HepG2 (cell line): ENCODE measurements around the gene KIAA0825. TPM values are rescaled to one million over a fixed set of nuclear protein-coding genes. Genes with fewer than 3 reads are reported as not detected.

Source experiments
- ATAC-seq: fragments of 200-7000 bp; cut with Tn5 transposase; 3 replicates; pipeline ENCODE4 v1.9.1; 2020; ENCODE audit warnings: mild to moderate bottlenecking, moderate library complexity
- BruUV-seq: library from RNA; stranded (reverse); fragments of 400-500 nt; replicated peaks from 2 replicates; lab custom pipeline; 2021; lab: Mats Ljungman, UMichigan
- CTCF ChIA-PET: fragments of 300-600 bp; formaldehyde crosslinking; extraction: SDS; loops from one replicate; lab custom pipeline; 2021; ENCODE audit warnings: low total read pairs, inconsistent platforms, low intra/inter-chr PET ratio; lab: Yijun Ruan, JAX
- POLR2A ChIA-PET: fragments of 350-600 bp; sonication (Branson Sonifier 250); formaldehyde crosslinking; loops from one replicate; lab custom pipeline; 2020; ENCODE audit warnings: antibody characterized with exemption, inconsistent platforms; lab: Yijun Ruan, JAX
- DNase-seq: peaks from one replicate; pipeline ENCODE4 v3.0.0-alpha.2; 2015; ENCODE audit warnings: low spot score
- FAIRE-seq: peaks from 3 replicates; lab custom pipeline; 2011; peaks lifted over from hg19 to GRCh38; lab: Jason Lieb, UNC
- H2AFZ ChIP-seq: one replicate; pipeline ENCODE4 v1.6.1; 2011; ENCODE audit warnings: low read length, inconsistent platforms
- H3K27ac ChIP-seq: fragments of 300-600 bp; 3 replicates; pipeline ENCODE4 v1.8.0; 2011; ENCODE audit warnings: mixed run types, mild to moderate bottlenecking, mixed read lengths, low read length, inconsistent platforms; ENCODE audit not compliant: insufficient read depth; ENCODE audit errors: extremely low read length
- H3K27me3 ChIP-seq, 2 experiments: fragments of 200-600 bp in 1 of 2; 2 replicates in 1 of 2; 3 replicates in 1 of 2; pipeline versions ENCODE4 v1.6.0 to v1.8.0; 2011; ENCODE audit warnings: low read length in 2 of 2, mild to moderate bottlenecking in 2 of 2, moderate library complexity in 2 of 2, inconsistent platforms in 1 of 2; ENCODE audit not compliant: insufficient read depth in 2 of 2, control insufficient read depth in 1 of 2
- H3K36me3 ChIP-seq, 2 experiments: fragments of 200-600 bp in 1 of 2; replicated peaks in 1 of 2; 2 replicates in 1 of 2; 3 replicates in 1 of 2; pipeline versions ENCODE4 v1.5.1 to v1.8.0; 2011; ENCODE audit warnings: low read length in 2 of 2, inconsistent platforms in 1 of 2; ENCODE audit not compliant: insufficient read depth in 2 of 2, control insufficient read depth in 1 of 2
- H3K4me1 ChIP-seq: 2 replicates; pipeline ENCODE4 v1.5.1; 2012; ENCODE audit warnings: low read length, inconsistent platforms; ENCODE audit not compliant: insufficient read depth
- H3K4me2 ChIP-seq: 2 replicates; pipeline ENCODE4 v1.6.0; 2011; ENCODE audit warnings: low read depth, low read length, inconsistent platforms
- H3K4me3 ChIP-seq, 3 experiments: fragments of 200-600 bp in 1 of 3; sonication (generic), shearing (Covaris generic) in 1 of 3; replicated peaks in 1 of 3; 2 replicates each; pipeline ENCODE4 v1.5.1; 2011 to 2016; ENCODE audit warnings: low read length in 3 of 3, inconsistent platforms in 2 of 3, low read depth in 2 of 3, mild to moderate bottlenecking in 2 of 3, control low read depth in 1 of 3, mixed read lengths in 1 of 3; ENCODE audit not compliant: insufficient read depth in 1 of 3
- H3K79me2 ChIP-seq: one replicate; pipeline ENCODE4 v1.6.1; 2011; ENCODE audit warnings: low read length, inconsistent platforms; ENCODE audit not compliant: insufficient read depth
- H3K9ac ChIP-seq: 2 replicates; pipeline ENCODE4 v1.6.0; 2011; ENCODE audit warnings: mild to moderate bottlenecking, low read depth, low read length, inconsistent platforms; ENCODE audit not compliant: insufficient read depth
- H3K9me3 ChIP-seq: 2 replicates; pipeline ENCODE4 v1.5.1; 2012; ENCODE audit warnings: mild to moderate bottlenecking, low read length
- H4K20me1 ChIP-seq: 2 replicates; pipeline ENCODE4 v1.6.0; 2011; ENCODE audit warnings: inconsistent platforms, mild to moderate bottlenecking, low read length, moderate library complexity; ENCODE audit not compliant: insufficient read depth
- EED ChIP-seq: sonication (generic); formaldehyde crosslinking; IDR thresholded peaks from 2 replicates; pipeline ENCODE4 v1.5.0; 2020; ENCODE audit warnings: mild to moderate bottlenecking, missing genetic modification reagents
- GLI4 ChIP-seq: sonication (generic); formaldehyde crosslinking; IDR thresholded peaks from 2 replicates; pipeline ENCODE4 v1.5.1; 2020; ENCODE audit warnings: missing genetic modification reagents, mild to moderate bottlenecking, moderate library complexity, borderline replicate concordance
- MED8 ChIP-seq: sonication (generic); formaldehyde crosslinking; IDR thresholded peaks from 2 replicates; pipeline ENCODE4 v1.8.1; 2023; ENCODE audit warnings: mild to moderate bottlenecking, missing genetic modification reagents; ENCODE audit not compliant: insufficient replicate concordance
- PPARG ChIP-seq: conservative IDR thresholded peaks from 2 replicates; pipeline ENCODE4 v1.6.1; 2016; ENCODE audit warnings: missing biosample characterization, missing genetic modification reagents
- RARG ChIP-seq: sonication (generic); formaldehyde crosslinking; IDR thresholded peaks from 2 replicates; pipeline ENCODE4 v1.4.0; 2020; ENCODE audit warnings: low read depth, mild to moderate bottlenecking, missing genetic modification reagents
- RFX5 ChIP-seq: IDR thresholded peaks from 2 replicates; pipeline ENCODE4 v1.6.1; 2011; ENCODE audit warnings: low read depth, low read length, improper control_type of control experiment
- RORA ChIP-seq: sonication (generic); formaldehyde crosslinking; IDR thresholded peaks from 2 replicates; pipeline ENCODE4 v1.5.0; 2020; ENCODE audit warnings: mild to moderate bottlenecking, missing genetic modification reagents, moderate library complexity
- ZNF274 ChIP-seq: sonication (generic); formaldehyde crosslinking; IDR thresholded peaks from 2 replicates; pipeline ENCODE4 v1.5.1; 2020; ENCODE audit warnings: mild to moderate bottlenecking, missing genetic modification reagents
- ZNF335 ChIP-seq: sonication (generic); formaldehyde crosslinking; IDR thresholded peaks from 2 replicates; pipeline ENCODE4 v1.4.0; 2020; ENCODE audit warnings: missing genetic modification reagents
- ZNF589 ChIP-seq: sonication (generic); formaldehyde crosslinking; conservative IDR thresholded peaks from 2 replicates; pipeline ENCODE4 v1.8.0; 2022; ENCODE audit warnings: mild to moderate bottlenecking, moderate library complexity, missing genetic modification reagents
- WGBS: methylation state at CpG from one replicate; pipeline ENCODE4 v1.1.6; 2017; ENCODE audit warnings: low lambda C conversion rate; 5-methylcytosine and 5-hydroxymethylcytosine counted together
- in situ Hi-C: cut with HindIII; loops from 2 replicates; pipeline ENCODE4 v1.10.0; 2017; ENCODE audit warnings: low pct_unique_long_range_greater_than_20kb; ENCODE audit not compliant: extremely low pct_ligation_motif_present
- intact Hi-C: fragments of 100-400 bp; cut with micrococcal nuclease; formaldehyde crosslinking; loops from one replicate; pipeline ENCODE4 v1.10.0; 2022; ENCODE audit not compliant: unreplicated experiment
- polyA plus RNA-seq, 8 experiments: library from polyadenylated mRNA; depleted of rRNA in 3 of 8; stranded (reverse) in 7 of 8; unstranded in 1 of 8; fragments of >200 nt; fragmentation: Illumina TruSeq in 4 of 8; extraction: Trizol in 4 of 8; gene quantifications; 2 replicates each; pipeline versions ENCODE4 v1.2.1 to v1.2.3, GENCODE V29; 2011 to 2016; ENCODE audit warnings: low read depth in 4 of 8, missing spikeins in 1 of 8, mixed read lengths in 1 of 8; ENCODE audit not compliant: insufficient read depth in 1 of 8
- total RNA-seq, 5 experiments: library from RNA; depleted of rRNA; stranded (reverse); fragments of >200 nt; fragmentation: Illumina TruSeq; extraction: Trizol; gene quantifications; 2 replicates each; pipeline ENCODE4 v1.2.3, GENCODE V29; 2016; ENCODE audit warnings: low read depth in 1 of 5
- TF ChIP-seq, protein P1 (sequence below): sonication (generic); formaldehyde crosslinking; IDR thresholded peaks from 2 replicates; pipeline ENCODE4 v1.4.0; 2020; ENCODE audit warnings: missing genetic modification reagents
- TF ChIP-seq, protein P2 (sequence below): sonication (generic); formaldehyde crosslinking; IDR thresholded peaks from 2 replicates; pipeline ENCODE4 v1.4.0; 2020; ENCODE audit warnings: missing genetic modification reagents
- TF ChIP-seq, protein P3 (sequence below): sonication (generic); formaldehyde crosslinking; IDR thresholded peaks from 2 replicates; pipeline ENCODE4 v1.9.0; 2021; ENCODE audit warnings: missing genetic modification reagents, mild to moderate bottlenecking, borderline replicate concordance
- TF ChIP-seq, protein P4 (sequence below): sonication (generic); formaldehyde crosslinking; IDR thresholded peaks from 2 replicates; pipeline ENCODE4 v1.4.0; 2020; ENCODE audit warnings: missing genetic modification reagents, borderline replicate concordance

KIAA0825 gene
- total and polyA plus RNA-seq, 2 of the 13 experiments (the other 11 are each of a cell fraction or from before 2014, with no cell fraction given), result 0.05 to 0.51 TPM

DNA sequence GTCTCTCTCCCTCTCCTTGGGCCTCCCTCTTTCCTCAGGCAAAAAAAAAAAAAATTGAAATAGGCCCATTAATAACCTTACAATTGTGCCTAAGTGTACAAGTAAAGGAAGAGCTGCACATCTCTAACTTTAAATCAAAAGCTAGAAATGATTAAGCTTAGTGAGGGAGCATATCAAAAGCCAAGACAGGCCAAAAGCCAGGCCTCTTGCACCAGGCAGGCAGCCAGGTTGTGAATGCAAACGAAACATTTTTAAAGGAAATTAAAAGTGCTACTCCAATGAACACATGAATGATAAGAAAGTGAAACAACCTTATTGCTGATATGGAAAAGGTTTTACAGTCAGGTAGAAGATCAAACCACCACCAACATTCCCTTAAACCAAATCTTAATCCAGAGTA, 383.4 kb downstream of the KIAA0825 start:
- no peak overlapping the region for H3K9ac ChIP-seq
- H4K20me1 ChIP-seq, result no peaks in the 10 kb centered on the region
- no peak overlapping the region for H3K4me2 ChIP-seq
- no peaks in the 10 kb centered on the region for H3K9me3 ChIP-seq
- H3K79me2 ChIP-seq, result no peaks in the 10 kb centered on the region
- DNase-seq (no peak), FAIRE-seq (no peak), ATAC-seq (no peak)
- ChIA-PET POLR2A (no interaction called here), CTCF (no interaction called here)
- intact Hi-C loops, result no loop called here
- BruUV-seq, result no TSS peak
- H3K27ac ChIP-seq, result no peak overlapping the region
- H3K36me3 ChIP-seq, result no peaks in the 10 kb centered on the region
- no peaks in the 10 kb centered on the region for H3K27me3 ChIP-seq
- no peak overlapping the region for H2AFZ ChIP-seq
- 5% methylated on average over 1 of the region's 1 CpG for whole genome bisulfite sequencing
- H3K4me1 ChIP-seq, result no peaks in the 10 kb centered on the region
- TF ChIP-seq EED (CRISPR knock-in tag), result no peak
- TF ChIP-seq, protein P1, sequence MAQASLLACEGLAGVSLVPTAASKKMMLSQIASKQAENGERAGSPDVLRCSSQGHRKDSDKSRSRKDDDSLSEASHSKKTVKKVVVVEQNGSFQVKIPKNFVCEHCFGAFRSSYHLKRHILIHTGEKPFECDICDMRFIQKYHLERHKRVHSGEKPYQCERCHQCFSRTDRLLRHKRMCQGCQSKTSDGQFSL, result no peak
- no peak for TF ChIP-seq GLI4
- TF ChIP-seq ZNF589, result no peak
- no peak for TF ChIP-seq RARG
- no peak for TF ChIP-seq ZNF335 (CRISPR knock-in tag)
- no peak for TF ChIP-seq RFX5
- TF ChIP-seq, protein P2, sequence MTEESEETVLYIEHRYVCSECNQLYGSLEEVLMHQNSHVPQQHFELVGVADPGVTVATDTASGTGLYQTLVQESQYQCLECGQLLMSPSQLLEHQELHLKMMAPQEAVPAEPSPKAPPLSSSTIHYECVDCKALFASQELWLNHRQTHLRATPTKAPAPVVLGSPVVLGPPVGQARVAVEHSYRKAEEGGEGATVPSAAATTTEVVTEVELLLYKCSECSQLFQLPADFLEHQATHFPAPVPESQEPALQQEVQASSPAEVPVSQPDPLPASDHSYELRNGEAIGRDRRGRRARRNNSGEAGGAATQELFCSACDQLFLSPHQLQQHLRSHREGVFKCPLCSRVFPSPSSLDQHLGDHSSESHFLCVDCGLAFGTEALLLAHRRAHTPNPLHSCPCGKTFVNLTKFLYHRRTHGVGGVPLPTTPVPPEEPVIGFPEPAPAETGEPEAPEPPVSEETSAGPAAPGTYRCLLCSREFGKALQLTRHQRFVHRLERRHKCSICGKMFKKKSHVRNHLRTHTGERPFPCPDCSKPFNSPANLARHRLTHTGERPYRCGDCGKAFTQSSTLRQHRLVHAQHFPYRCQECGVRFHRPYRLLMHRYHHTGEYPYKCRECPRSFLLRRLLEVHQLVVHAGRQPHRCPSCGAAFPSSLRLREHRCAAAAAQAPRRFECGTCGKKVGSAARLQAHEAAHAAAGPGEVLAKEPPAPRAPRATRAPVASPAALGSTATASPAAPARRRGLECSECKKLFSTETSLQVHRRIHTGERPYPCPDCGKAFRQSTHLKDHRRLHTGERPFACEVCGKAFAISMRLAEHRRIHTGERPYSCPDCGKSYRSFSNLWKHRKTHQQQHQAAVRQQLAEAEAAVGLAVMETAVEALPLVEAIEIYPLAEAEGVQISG (CRISPR knock-in tag), result no peak
- TF ChIP-seq, protein P3, sequence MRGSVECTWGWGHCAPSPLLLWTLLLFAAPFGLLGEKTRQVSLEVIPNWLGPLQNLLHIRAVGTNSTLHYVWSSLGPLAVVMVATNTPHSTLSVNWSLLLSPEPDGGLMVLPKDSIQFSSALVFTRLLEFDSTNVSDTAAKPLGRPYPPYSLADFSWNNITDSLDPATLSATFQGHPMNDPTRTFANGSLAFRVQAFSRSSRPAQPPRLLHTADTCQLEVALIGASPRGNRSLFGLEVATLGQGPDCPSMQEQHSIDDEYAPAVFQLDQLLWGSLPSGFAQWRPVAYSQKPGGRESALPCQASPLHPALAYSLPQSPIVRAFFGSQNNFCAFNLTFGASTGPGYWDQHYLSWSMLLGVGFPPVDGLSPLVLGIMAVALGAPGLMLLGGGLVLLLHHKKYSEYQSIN (CRISPR knock-in tag), result no peak
- no peak for TF ChIP-seq PPARG (CRISPR knock-in tag)
- no peak for TF ChIP-seq MED8 (CRISPR knock-in tag)
- no peak for TF ChIP-seq RORA (CRISPR knock-in tag)
- TF ChIP-seq, protein P4, sequence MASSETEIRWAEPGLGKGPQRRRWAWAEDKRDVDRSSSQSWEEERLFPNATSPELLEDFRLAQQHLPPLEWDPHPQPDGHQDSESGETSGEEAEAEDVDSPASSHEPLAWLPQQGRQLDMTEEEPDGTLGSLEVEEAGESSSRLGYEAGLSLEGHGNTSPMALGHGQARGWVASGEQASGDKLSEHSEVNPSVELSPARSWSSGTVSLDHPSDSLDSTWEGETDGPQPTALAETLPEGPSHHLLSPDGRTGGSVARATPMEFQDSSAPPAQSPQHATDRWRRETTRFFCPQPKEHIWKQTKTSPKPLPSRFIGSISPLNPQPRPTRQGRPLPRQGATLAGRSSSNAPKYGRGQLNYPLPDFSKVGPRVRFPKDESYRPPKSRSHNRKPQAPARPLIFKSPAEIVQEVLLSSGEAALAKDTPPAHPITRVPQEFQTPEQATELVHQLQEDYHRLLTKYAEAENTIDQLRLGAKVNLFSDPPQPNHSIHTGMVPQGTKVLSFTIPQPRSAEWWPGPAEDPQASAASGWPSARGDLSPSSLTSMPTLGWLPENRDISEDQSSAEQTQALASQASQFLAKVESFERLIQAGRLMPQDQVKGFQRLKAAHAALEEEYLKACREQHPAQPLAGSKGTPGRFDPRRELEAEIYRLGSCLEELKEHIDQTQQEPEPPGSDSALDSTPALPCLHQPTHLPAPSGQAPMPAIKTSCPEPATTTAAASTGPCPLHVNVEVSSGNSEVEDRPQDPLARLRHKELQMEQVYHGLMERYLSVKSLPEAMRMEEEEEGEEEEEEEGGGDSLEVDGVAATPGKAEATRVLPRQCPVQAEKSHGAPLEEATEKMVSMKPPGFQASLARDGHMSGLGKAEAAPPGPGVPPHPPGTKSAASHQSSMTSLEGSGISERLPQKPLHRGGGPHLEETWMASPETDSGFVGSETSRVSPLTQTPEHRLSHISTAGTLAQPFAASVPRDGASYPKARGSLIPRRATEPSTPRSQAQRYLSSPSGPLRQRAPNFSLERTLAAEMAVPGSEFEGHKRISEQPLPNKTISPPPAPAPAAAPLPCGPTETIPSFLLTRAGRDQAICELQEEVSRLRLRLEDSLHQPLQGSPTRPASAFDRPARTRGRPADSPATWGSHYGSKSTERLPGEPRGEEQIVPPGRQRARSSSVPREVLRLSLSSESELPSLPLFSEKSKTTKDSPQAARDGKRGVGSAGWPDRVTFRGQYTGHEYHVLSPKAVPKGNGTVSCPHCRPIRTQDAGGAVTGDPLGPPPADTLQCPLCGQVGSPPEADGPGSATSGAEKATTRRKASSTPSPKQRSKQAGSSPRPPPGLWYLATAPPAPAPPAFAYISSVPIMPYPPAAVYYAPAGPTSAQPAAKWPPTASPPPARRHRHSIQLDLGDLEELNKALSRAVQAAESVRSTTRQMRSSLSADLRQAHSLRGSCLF (CRISPR knock-in tag), result no peak
- TF ChIP-seq ZNF274 (CRISPR knock-in tag), result no peak
- TF ChIP-seq, all 625 proteins: peak for 0
- in situ Hi-C loops, result no loop called here
- no peak overlapping the region for H3K4me3 ChIP-seq
